ENCODE data around the gene CARD9. TPM values are rescaled to one million over a fixed set of nuclear protein-coding genes. Genes with fewer than 3 reads are reported as not detected.
"Not testable (repeated sequence)": the region's sequence is repeated elsewhere in the genome, so short reads cannot be mapped to it uniquely, and the experiment has no call there.

Gene CARD9
- total RNA-seq, 4 donors from 2014 or later = 0.28 to 14.9 (median 0.64) TPM

DNA sequence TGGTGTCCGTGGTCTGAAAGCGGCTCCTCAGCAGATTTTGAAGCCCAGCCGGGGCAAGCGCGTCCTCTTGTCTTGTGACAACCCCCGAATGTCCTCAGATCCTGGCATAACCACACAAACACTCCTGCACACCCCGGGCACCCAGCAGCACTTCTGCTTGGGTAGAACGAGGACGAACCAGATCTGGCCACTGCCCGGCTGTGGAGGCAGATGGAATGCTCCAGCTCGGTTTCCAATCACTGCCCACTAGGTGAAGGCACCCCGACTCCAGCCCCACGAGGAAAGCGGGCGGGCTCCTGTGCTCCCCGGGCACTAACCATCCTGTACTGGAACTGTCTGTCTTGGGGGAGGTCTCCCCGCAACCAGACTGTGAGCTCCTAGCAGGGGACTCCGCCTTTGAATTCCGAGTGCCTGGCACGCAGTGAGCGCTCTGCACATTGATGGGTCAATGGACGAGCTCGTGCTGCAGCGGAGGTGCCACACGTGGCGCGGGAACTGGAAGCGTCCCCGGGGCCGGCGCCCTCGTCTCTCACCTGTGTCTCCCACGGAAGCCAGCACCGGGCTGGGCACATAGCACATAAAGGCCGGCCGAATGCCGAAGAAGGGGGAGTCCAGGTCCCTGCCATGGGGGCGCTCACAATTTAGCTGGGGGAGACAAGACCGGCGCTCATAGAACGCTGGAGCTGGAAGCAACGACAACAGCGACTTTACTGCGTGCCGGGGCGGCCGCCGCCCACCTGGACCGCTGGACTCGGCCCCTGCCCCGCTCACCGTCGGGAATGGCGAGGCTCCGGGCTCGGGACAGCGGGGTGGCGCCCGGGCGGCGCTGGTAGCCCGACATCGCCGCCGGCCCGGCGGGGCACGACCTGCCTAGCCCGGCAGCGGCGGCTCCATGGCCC lies 36.3 kb upstream of the CARD9 start:
- peak overlapping the region; percentile 64 to 90 (median 89) for H3K27ac ChIP-seq
- H3K4me1 ChIP-seq = peaks cover 0 to 28% (median 21%) of the 10 kb centered on the region in 4 donors
- H3K9me3 ChIP-seq = no peaks in the 10 kb centered on the region
- no peaks in the 10 kb centered on the region for H3K27me3 ChIP-seq
- peaks cover 0 to 53% (median 0%) of the 10 kb centered on the region in 3 donors for H3K36me3 ChIP-seq
- peak overlapping the region; percentile 72 to 99 (median 96) for H3K4me3 ChIP-seq
- peak in 2 of 3 donors; percentile 47 to 67 for DNase-seq
- TF ChIP-seq, protein P1, sequence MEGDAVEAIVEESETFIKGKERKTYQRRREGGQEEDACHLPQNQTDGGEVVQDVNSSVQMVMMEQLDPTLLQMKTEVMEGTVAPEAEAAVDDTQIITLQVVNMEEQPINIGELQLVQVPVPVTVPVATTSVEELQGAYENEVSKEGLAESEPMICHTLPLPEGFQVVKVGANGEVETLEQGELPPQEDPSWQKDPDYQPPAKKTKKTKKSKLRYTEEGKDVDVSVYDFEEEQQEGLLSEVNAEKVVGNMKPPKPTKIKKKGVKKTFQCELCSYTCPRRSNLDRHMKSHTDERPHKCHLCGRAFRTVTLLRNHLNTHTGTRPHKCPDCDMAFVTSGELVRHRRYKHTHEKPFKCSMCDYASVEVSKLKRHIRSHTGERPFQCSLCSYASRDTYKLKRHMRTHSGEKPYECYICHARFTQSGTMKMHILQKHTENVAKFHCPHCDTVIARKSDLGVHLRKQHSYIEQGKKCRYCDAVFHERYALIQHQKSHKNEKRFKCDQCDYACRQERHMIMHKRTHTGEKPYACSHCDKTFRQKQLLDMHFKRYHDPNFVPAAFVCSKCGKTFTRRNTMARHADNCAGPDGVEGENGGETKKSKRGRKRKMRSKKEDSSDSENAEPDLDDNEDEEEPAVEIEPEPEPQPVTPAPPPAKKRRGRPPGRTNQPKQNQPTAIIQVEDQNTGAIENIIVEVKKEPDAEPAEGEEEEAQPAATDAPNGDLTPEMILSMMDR (IDR thresholded peaks at IDR 0.05) = no peak
- TF ChIP-seq POLR2A (IDR thresholded peaks at IDR 0.05) = no peak

DNA sequence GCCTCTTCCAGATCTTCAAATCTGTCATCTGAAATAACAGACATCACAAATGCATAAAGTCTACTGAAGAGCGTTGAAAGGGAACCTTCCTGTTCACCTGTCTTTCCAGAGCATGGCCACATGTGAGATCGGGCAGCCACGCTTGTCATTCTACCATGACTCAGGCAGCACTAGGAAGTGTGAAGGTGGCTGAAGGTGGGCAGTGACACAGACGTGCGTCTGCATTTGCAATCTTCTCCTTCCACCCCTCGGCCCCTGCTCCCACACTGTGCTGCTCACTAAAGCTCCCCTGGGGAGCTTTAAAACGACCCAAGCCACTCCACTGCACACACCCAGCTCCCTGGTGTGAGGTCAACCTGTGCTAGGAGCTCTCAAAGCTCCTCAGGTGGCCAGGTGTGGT lies 34.4 kb upstream of the CARD9 start:
- Histone ChIP-seq H3K27ac (no peak overlapping the region), H3K4me3 (no peak overlapping the region), H3K9me3 (no peaks in the 10 kb centered on the region), H3K27me3 (no peaks in the 10 kb centered on the region), H3K36me3 (peaks cover 0 to 50% (median 0%) of the 10 kb centered on the region in 3 donors), H3K4me1 (peaks cover 0 to 36% (median 31%) of the 10 kb centered on the region in 4 donors)
- TF ChIP-seq, protein P1 (IDR thresholded peaks at IDR 0.05) = no peak
- no peak for TF ChIP-seq POLR2A (IDR thresholded peaks at IDR 0.05)
- DNase-seq = no peak

DNA sequence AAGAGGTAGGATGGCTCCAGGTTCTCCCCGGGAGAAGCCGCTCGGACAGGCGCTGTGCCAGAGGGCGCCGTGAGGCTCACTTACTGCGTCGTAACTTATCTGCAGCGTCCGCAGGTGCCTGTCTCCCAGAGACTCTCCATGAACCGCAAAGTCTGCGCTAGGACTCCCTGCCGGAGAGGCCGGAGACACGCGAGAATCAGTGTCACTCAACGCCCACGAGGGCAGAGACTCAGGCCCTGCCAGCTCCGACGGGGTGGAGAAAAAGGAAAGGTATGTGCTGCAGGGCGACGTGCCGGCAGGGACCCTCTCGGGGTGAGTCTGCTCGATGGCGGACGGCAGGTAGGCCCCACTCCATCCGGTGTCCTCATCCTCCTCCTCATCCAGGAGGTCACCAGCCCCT lies 33.6 kb upstream of the CARD9 start:
- not testable (repeated sequence) for DNase-seq, H3K4me3 ChIP-seq, H3K27ac ChIP-seq, H3K9me3 ChIP-seq, H3K27me3 ChIP-seq
- Histone ChIP-seq H3K4me1 (peaks cover 0 to 36% (median 29%) of the 10 kb centered on the region in 4 donors), H3K36me3 (peaks cover 0 to 47% (median 0%) of the 10 kb centered on the region in 3 donors)

DNA sequence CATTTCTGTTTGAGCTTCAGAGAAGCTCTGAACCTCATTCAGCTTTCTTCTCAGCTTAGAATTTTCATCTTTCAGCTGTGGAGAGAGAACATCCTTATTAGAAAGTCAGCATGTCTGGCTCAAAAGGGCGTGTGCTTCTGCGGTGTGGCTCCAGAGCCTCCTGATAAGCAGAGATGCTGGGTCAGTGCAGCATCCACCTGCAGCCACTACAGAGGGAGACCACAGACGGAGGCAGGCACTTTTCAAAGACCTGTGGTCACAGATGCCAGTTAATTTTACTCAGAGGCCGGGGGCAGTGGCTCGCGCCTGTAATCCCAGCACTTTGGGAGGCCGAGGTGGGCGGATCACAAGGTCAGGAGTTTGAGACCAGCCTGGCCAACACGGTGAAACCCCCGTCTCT lies 32.4 kb upstream of the CARD9 start:
- Histone ChIP-seq H3K4me1 (peaks cover 0 to 29% (median 19%) of the 10 kb centered on the region in 4 donors), H3K36me3 (peaks cover 0 to 47% (median 0%) of the 10 kb centered on the region in 3 donors)
- not testable (repeated sequence) for DNase-seq, H3K27me3 ChIP-seq, H3K27ac ChIP-seq, H3K4me3 ChIP-seq, H3K9me3 ChIP-seq

DNA sequence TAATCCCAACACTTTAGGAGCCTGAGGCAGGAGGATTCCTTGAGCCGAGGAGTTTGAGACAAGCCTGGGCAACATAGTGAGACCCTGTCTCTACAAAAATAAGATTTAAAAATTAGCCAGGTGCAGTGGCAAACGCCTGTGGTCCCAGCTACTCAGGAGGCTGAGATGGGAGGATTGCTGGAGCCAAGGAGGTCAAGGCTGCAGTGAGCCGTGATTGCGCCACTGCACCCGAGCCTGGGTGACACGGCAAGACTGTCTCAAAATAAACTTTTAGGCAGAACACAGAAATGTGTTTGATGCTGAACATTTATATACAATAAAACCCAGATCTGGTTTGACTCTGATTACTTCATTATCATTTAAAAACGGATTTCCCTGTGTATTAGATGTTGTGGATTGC lies 32.0 kb upstream of the CARD9 start:
- TF ChIP-seq, protein P1 (IDR thresholded peaks at IDR 0.05) = no peak
- Histone ChIP-seq H3K9me3 (no peaks in the 10 kb centered on the region), H3K36me3 (peaks cover 0 to 47% (median 0%) of the 10 kb centered on the region in 3 donors), H3K4me3 (no peak overlapping the region), H3K4me1 (peaks cover 0 to 32% (median 22%) of the 10 kb centered on the region in 4 donors), H3K27ac (peak overlapping the region in 1 of 4 donors; percentile 79), H3K27me3 (no peaks in the 10 kb centered on the region)
- DNase-seq = no peak

DNA sequence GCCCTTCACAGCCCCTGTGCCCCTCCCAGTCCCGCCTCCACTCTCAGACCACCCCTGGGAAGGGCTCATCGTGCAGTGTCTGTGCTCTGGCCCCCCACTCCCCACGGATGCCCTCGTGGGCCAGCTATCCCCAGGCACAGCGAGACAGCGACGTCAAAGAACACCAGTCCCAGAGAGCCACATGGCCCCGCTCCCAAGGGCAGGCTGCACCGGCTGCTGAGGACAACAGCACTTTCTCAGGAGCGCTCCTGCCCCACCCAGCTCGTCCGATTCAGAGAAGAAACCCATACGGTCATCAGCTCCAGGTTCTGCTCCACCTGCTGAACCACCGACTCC lies 31.3 kb upstream of the CARD9 start:
- no peaks in the 10 kb centered on the region for H3K27me3 ChIP-seq
- peaks cover 0 to 47% (median 0%) of the 10 kb centered on the region in 3 donors for H3K36me3 ChIP-seq
- H3K27ac ChIP-seq = peak overlapping the region in 2 of 4 donors; percentile 55 to 79
- H3K4me1 ChIP-seq = peaks cover 0 to 36% (median 24%) of the 10 kb centered on the region in 4 donors
- no peak for DNase-seq
- no peak overlapping the region for H3K4me3 ChIP-seq
- TF ChIP-seq POLR2A (IDR thresholded peaks at IDR 0.05) = no peak
- TF ChIP-seq, protein P1 (IDR thresholded peaks at IDR 0.05) = no peak
- H3K9me3 ChIP-seq = no peaks in the 10 kb centered on the region

Data from Peyer's patch (tissue), 4 donors.